LNCAP (cell line): ENCODE data around the gene LSR.

Source experiments
- CTCF ChIP-seq: fragments of 450-650 bp; IDR thresholded peaks from 2 replicates; pipeline ENCODE4 v1.5.1; 2017; ENCODE audit warnings: mild to moderate bottlenecking

Gene LSR

DNA sequence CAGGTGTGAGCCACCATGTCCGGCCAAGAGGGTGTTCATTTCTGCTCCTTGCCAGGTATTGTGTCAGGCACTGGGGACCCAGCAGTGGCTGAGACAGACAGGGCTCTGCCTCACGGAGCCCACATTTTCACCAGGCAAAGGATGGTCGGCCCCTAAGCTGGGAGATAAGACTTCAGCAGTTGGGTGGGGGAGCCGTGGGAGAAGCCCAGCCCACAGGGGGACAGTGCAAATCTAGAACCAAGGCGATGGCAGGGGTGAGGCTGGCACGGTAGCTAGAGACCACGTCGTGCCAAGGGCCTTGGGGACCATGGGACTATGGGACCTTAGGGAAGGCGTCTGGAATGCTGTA lies 8.3 kb downstream of the LSR start:
- TF ChIP-seq CTCF, result no peak

- TF ChIP-seq CTCF, result no peak
Observed at GRCh38 chr19:35260694-35261304, 12.0 kb downstream of the LSR start.

GRCh38 chr19:35261356-35262100 lies 12.7 kb downstream of the LSR start:
- TF ChIP-seq CTCF, result no peak

DNA sequence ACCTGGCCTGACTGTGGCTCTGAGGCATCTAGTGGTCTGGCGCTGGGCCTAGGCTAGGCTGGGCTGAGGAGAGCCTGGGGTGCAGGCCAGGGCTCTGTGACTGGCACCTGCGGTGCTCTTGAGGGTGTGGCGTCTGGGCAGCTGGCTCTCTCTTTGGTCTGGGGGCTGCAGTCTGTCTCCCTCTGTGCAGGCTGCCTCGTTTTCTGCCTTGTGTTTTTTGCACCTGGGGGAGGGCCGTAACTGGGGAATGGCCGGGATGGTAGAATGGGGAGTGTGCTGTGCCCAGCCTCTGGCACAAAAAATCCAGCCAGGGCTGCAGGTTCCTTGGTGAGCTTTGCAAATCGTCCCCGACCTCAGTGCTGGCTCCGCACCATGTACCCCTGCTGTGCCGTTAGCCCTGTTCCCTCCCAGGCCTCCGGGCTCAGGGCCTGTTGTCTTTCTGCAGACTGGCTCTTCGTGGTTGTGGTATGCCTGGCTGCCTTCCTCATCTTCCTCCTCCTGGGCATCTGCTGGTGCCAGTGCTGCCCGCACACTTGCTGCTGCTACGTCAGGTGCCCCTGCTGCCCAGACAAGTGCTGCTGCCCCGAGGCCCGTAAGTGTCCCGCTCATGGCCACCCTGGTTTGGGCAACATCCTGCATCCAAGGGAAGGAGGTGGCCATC lies 13.4 kb downstream of the LSR start:
- no peak for TF ChIP-seq CTCF

DNA sequence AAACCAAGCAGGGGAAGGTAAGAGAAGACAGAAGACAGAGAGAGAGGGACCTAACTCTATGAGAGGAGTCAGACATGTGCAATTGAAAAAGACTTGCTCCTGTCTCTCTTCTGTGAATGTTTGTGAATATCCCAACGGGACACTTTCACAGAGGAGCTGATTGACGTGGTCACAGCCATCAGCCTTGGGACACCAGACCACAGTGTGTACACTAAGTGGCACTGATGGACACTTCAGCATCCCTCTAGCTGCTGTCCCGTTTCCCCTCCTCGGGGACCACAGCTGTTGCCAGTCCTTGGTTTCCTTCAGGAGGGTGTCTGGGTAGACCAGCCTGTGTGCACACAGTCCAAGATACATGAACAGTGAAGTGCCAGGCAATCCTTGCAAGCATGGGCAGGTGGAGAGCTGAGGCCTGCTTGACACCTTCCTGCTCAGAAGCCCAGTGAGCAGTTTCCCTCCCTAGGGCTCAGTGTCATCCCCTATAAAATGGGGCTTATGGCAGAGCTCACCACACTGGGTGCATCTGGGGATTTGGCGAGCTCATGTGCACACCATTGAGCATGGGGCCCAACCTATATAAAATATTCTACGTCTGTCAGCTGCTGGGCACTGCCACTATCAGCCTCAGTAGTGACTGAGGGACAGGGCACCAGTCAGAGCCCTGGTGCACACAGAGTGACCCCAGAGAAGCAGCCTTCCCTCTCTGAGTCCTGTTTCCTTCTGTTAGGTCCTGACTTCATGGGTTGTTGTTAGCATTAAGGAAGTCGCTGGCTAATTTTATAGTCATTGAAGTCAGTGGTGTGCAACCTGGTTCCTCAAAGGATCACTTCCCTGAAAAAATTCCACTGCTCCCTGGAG lies 15.7 kb downstream of the LSR start:
- TF ChIP-seq CTCF, result no peak

DNA sequence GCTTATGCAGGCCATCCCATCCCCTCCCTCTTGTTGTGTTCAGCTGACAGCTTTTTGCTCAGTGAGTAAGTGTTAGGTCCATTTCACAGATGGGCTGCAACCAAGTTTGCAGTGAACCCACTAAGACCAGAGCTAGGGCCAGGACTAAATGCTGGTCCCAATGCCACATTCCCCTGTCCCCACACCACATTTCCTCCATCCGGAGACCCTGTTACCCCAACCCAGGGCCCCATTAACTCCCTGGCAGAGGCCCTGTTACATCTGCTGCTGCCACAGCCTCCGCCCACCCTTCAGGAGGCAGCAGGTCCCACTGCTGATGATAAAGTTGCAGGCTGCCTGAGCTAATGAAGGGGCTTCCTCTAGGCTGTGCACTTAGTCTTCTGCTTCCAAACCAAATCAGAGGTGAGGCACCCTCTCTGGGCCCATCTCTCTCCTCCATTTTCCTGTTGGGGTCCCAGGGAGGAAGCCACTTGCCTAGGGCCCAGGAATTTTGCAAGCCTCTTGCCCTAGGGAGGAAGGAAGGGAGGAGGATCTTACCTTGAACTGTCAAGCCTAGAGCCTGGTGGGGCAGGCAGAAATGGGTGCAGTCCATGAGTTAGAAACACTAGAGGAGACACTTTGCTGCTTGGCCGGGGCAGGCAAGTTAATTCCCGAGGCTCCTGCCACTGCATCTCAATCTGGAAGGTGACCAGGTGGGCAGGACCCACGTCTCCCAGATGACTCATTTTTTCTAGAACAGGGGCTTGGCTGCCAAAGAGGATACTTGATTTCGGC lies 16.5 kb downstream of the LSR start:
- no peak for TF ChIP-seq CTCF
